WTC11 (cell line): ENCODE data around the gene CLDN6. TPM values are rescaled to one million over a fixed set of nuclear protein-coding genes. Genes with fewer than 3 reads are reported as not detected.

Source experiments
- ATAC-seq: fragments of 200-7000 bp; cut with Tn5 transposase; 2 replicates; pipeline ENCODE4 v1.10.0; 2021; ENCODE audit warnings: mild to moderate bottlenecking, moderate library complexity
- CTCF ChIA-PET: fragments of 300-600 bp; sonication (Branson Sonifier 250); formaldehyde crosslinking; loops from one replicate; lab custom pipeline; 2021; ENCODE audit warnings: antibody characterized with exemption; lab: Charles Lee
- POLR2A ChIA-PET: fragments of 350-600 bp; sonication (Branson Sonifier 250); formaldehyde crosslinking; loops from one replicate; lab custom pipeline; 2021; ENCODE audit warnings: antibody characterized with exemption; lab: Charles Lee
- DNase-seq: peaks from one replicate; pipeline ENCODE4 v3.0.0; 2021; ENCODE audit warnings: low spot score
- H3K27ac Mint-ChIP-seq: 2 replicates; pipeline ENCODE4 v1.8.0; 2021; ENCODE audit warnings: mixed read lengths
- H3K27me3 Mint-ChIP-seq: 2 replicates; pipeline ENCODE4 v1.8.0; 2021; ENCODE audit warnings: low read depth, mild to moderate bottlenecking, moderate library complexity, mixed read lengths
- H3K36me3 Mint-ChIP-seq: 2 replicates; pipeline ENCODE4 v1.8.0; 2021; ENCODE audit warnings: mixed read lengths
- H3K4me1 Mint-ChIP-seq: 2 replicates; pipeline ENCODE4 v1.8.0; 2022; ENCODE audit warnings: mixed read lengths
- H3K4me3 Mint-ChIP-seq: 2 replicates; pipeline ENCODE4 v1.8.0; 2021; ENCODE audit warnings: mild to moderate bottlenecking, moderate library complexity, mixed read lengths
- H3K9me3 Mint-ChIP-seq: 2 replicates; pipeline ENCODE4 v1.8.0; 2021; ENCODE audit warnings: mixed read lengths
- ATF6 ChIP-seq: sonication (generic); formaldehyde crosslinking; IDR thresholded peaks from 2 replicates; pipeline ENCODE4 v1.8.1; 2023; ENCODE audit warnings: mild to moderate bottlenecking, missing genetic modification reagents
- ETV6 ChIP-seq: sonication (generic); formaldehyde crosslinking; IDR thresholded peaks from 2 replicates; pipeline ENCODE4 v1.8.1; 2022; ENCODE audit warnings: mild to moderate bottlenecking, missing genetic modification reagents
- FOXJ3 ChIP-seq: sonication (generic); formaldehyde crosslinking; IDR thresholded peaks from 2 replicates; pipeline ENCODE4 v1.9.0; 2021; ENCODE audit warnings: missing genetic modification reagents, mild to moderate bottlenecking, borderline replicate concordance
- GABPB1 ChIP-seq: sonication (generic); formaldehyde crosslinking; IDR thresholded peaks from 2 replicates; pipeline ENCODE4 v1.8.1; 2023; ENCODE audit warnings: mild to moderate bottlenecking, missing genetic modification reagents
- HMGA2 ChIP-seq: fragments of 250-450 bp; sonication (Bioruptor Pico); IDR thresholded peaks from 2 replicates; pipeline ENCODE4 v1.4.0; 2021; ENCODE audit warnings: mild to moderate bottlenecking, moderate library complexity
- JAZF1 ChIP-seq: fragments of 250-450 bp; sonication (Bioruptor Pico); IDR thresholded peaks from 2 replicates; pipeline ENCODE4 v1.9.0; 2021; ENCODE audit warnings: moderate library complexity, mild to moderate bottlenecking, inconsistent platforms
- KAT7 ChIP-seq: sonication (generic); formaldehyde crosslinking; IDR thresholded peaks from 2 replicates; pipeline ENCODE4 v1.8.1; 2023; ENCODE audit warnings: missing genetic modification reagents, mild to moderate bottlenecking, borderline replicate concordance
- MYBL2 ChIP-seq: sonication (generic); formaldehyde crosslinking; IDR thresholded peaks from 2 replicates; pipeline ENCODE4 v1.8.1; 2023; ENCODE audit warnings: mild to moderate bottlenecking, moderate library complexity, missing genetic modification reagents
- NR3C1 ChIP-seq: sonication (generic); formaldehyde crosslinking; conservative IDR thresholded peaks from 2 replicates; pipeline ENCODE4 v1.8.1; 2023; ENCODE audit warnings: low read depth, mild to moderate bottlenecking, missing genetic modification reagents
- OVOL2 ChIP-seq: fragments of 250-450 bp; sonication (Bioruptor Pico); IDR thresholded peaks from 2 replicates; pipeline ENCODE4 v1.9.0; 2021; ENCODE audit warnings: mild to moderate bottlenecking, borderline replicate concordance
- RELA ChIP-seq: sonication (generic); formaldehyde crosslinking; IDR thresholded peaks from 2 replicates; pipeline ENCODE4 v1.8.1; 2022; ENCODE audit warnings: missing genetic modification reagents, mild to moderate bottlenecking, borderline replicate concordance
- RORB ChIP-seq: fragments of 250-450 bp; sonication (Bioruptor Pico); IDR thresholded peaks from 2 replicates; pipeline ENCODE4 v1.9.0; 2021; ENCODE audit warnings: mild to moderate bottlenecking
- SMAD3 ChIP-seq: sonication (generic); formaldehyde crosslinking; IDR thresholded peaks from 2 replicates; pipeline ENCODE4 v1.8.0; 2022; ENCODE audit warnings: missing genetic modification reagents, mild to moderate bottlenecking, borderline replicate concordance
- SP1 ChIP-seq: sonication (generic); formaldehyde crosslinking; conservative IDR thresholded peaks from 2 replicates; pipeline ENCODE4 v1.8.1; 2022; ENCODE audit warnings: missing genetic modification reagents
- STAT6 ChIP-seq: sonication (generic); formaldehyde crosslinking; conservative IDR thresholded peaks from 2 replicates; pipeline ENCODE4 v1.8.1; 2023; ENCODE audit warnings: mild to moderate bottlenecking, low read depth, missing genetic modification reagents, moderate library complexity
- TEAD4 ChIP-seq: sonication (generic); formaldehyde crosslinking; IDR thresholded peaks from 2 replicates; pipeline ENCODE4 v1.8.0; 2022; ENCODE audit warnings: mild to moderate bottlenecking, missing genetic modification reagents
- TP53 ChIP-seq: sonication (generic); formaldehyde crosslinking; IDR thresholded peaks from 2 replicates; pipeline ENCODE4 v1.8.1; 2023; ENCODE audit warnings: mild to moderate bottlenecking, missing genetic modification reagents
- ZBTB43 ChIP-seq: sonication (generic); formaldehyde crosslinking; IDR thresholded peaks from 2 replicates; pipeline ENCODE4 v1.8.1; 2023; ENCODE audit warnings: mild to moderate bottlenecking, missing genetic modification reagents
- ZNF232 ChIP-seq: sonication (generic); formaldehyde crosslinking; IDR thresholded peaks from 2 replicates; pipeline ENCODE4 v1.8.0; 2022; ENCODE audit warnings: mild to moderate bottlenecking, missing genetic modification reagents
- ZNF263 ChIP-seq: sonication (generic); formaldehyde crosslinking; IDR thresholded peaks from 2 replicates; pipeline ENCODE4 v1.8.1; 2022; ENCODE audit warnings: low read depth, mild to moderate bottlenecking, moderate library complexity, missing genetic modification reagents
- ZNF281 ChIP-seq: sonication (generic); formaldehyde crosslinking; IDR thresholded peaks from 2 replicates; pipeline ENCODE4 v1.8.0; 2023; ENCODE audit warnings: mild to moderate bottlenecking, missing genetic modification reagents
- ZNF317 ChIP-seq: sonication (generic); formaldehyde crosslinking; IDR thresholded peaks from 2 replicates; pipeline ENCODE4 v1.8.1; 2023; ENCODE audit warnings: low read depth, mild to moderate bottlenecking, moderate library complexity, missing genetic modification reagents, borderline replicate concordance
- total RNA-seq: library from RNA; stranded (reverse); gene quantifications from 3 replicates; pipeline ENCODE4 v1.2.3, GENCODE V29; 2021

The CLDN6 gene
- total RNA-seq, 1 experiment from 2014 or later = 746 TPM

- CTCF ChIA-PET = interaction anchor here (0.8 to 1.1 kb wide), 2 partner anchors 34 to 64 kb away, joined by 3 read pairs; no protein-coding TSS in a partner anchor
- H3K27ac Mint-ChIP-seq = peak overlapping the region; percentile 88; the same call in 1 of the 2 replicates
- no peak for ATAC-seq
- DNase-seq = no peak
- H3K9me3 Mint-ChIP-seq = no peaks in the 10 kb centered on the region
- no peak for TF ChIP-seq FOXJ3 (CRISPR knock-in tag)
- no peak for TF ChIP-seq ZBTB43 (CRISPR knock-in tag)
- no peak for TF ChIP-seq ATF6
- no peak for TF ChIP-seq SMAD3
- no peak for TF ChIP-seq MYBL2 (CRISPR knock-in tag)
- TF ChIP-seq ETV6 (CRISPR knock-in tag) = no peak
- no peak for TF ChIP-seq ZNF317 (CRISPR knock-in tag)
- no peak for TF ChIP-seq STAT6 (CRISPR knock-in tag)
- TF ChIP-seq SP1 (CRISPR knock-in tag) = no peak
- no peak for TF ChIP-seq TEAD4 (CRISPR knock-in tag)
- no peak for TF ChIP-seq OVOL2
- TF ChIP-seq ZNF281 (CRISPR knock-in tag) = no peak
- TF ChIP-seq ZNF263 (CRISPR knock-in tag) = no peak; the same call in 1 of the 2 replicates
- no peak for TF ChIP-seq KAT7 (CRISPR knock-in tag)
- no peak for TF ChIP-seq ZNF232 (CRISPR knock-in tag)
- no peaks in the 10 kb centered on the region for H3K36me3 Mint-ChIP-seq
- H3K27me3 Mint-ChIP-seq = no peaks in the 10 kb centered on the region
- POLR2A ChIA-PET = no interaction called here
- H3K4me1 Mint-ChIP-seq = peaks cover 22% of the 10 kb centered on the region
- H3K4me3 Mint-ChIP-seq = no peak overlapping the region
Observed at GRCh38 chr16:3065742-3066439, 47.9 kb upstream of the CLDN6 start.

GRCh38 chr16:3065069-3065741 is 47.2 kb upstream of the CLDN6 start, which contains the start of gene IL32:
IL32 (plus strand) TSS chr16:3065640; CDS start chr16:3065812, 172 bp downstream.
- peak within 1 kb of the TSS; percentile 88 for H3K27ac Mint-ChIP-seq
- no peaks in the 10 kb centered on the region for H3K9me3 Mint-ChIP-seq
- TF ChIP-seq RELA (CRISPR knock-in tag) (no peak), TP53 (no peak), HMGA2 (no peak), JAZF1 (no peak), ETV6 (CRISPR knock-in tag) (no peak), RORB (CRISPR knock-in tag) (no peak), NR3C1 (no peak), GABPB1 (peak; percentile 79; the same call in 1 of the 2 replicates)
- ATAC-seq (no peak; the same call in 1 of the 2 replicates), DNase-seq (no peak)
- H3K27me3 Mint-ChIP-seq = no peaks in the 10 kb centered on the region
- no peaks in the 10 kb centered on the region for H3K36me3 Mint-ChIP-seq
- CTCF ChIA-PET = interaction anchor here (0.8 to 1.7 kb wide), 5 partner anchors 34 to 96 kb away, joined by 3 to 15 read pairs (median 5); partner anchors contain the start of gene PAQR4
- no peak within 1 kb of the TSS for H3K4me3 Mint-ChIP-seq
- POLR2A ChIA-PET = no interaction called here
- peaks cover 24% of the 10 kb centered on the region for H3K4me1 Mint-ChIP-seq
